HT1080 (cell line): ENCODE data around the gene GABRA4. TPM values are rescaled to one million over a fixed set of nuclear protein-coding genes. Genes with fewer than 3 reads are reported as not detected.

ENCODE experiments used
- DNase-seq: peaks from one replicate; pipeline ENCODE4 v3.0.0-alpha.2; 2015; ENCODE audit warnings: low read depth
- total RNA-seq: library from RNA; depleted of rRNA; stranded (reverse); fragments of >200 nt; shearing (Covaris generic); gene quantifications from 2 replicates; pipeline ENCODE4 v1.2.3, GENCODE V29; 2014

The GABRA4 gene
- total RNA-seq, 1 experiment from 2014 or later, result 0.11 TPM

- no peak for DNase-seq
Observed at GRCh38 chr4:46979726-46980125, 13.7 kb downstream of the GABRA4 start.

GRCh38 chr4:46979283-46979682 is 14.1 kb downstream of the GABRA4 start:
- no peak for DNase-seq

- no peak for DNase-seq
Observed at GRCh38 chr4:46977245-46977644, 16.1 kb downstream of the GABRA4 start.

DNA sequence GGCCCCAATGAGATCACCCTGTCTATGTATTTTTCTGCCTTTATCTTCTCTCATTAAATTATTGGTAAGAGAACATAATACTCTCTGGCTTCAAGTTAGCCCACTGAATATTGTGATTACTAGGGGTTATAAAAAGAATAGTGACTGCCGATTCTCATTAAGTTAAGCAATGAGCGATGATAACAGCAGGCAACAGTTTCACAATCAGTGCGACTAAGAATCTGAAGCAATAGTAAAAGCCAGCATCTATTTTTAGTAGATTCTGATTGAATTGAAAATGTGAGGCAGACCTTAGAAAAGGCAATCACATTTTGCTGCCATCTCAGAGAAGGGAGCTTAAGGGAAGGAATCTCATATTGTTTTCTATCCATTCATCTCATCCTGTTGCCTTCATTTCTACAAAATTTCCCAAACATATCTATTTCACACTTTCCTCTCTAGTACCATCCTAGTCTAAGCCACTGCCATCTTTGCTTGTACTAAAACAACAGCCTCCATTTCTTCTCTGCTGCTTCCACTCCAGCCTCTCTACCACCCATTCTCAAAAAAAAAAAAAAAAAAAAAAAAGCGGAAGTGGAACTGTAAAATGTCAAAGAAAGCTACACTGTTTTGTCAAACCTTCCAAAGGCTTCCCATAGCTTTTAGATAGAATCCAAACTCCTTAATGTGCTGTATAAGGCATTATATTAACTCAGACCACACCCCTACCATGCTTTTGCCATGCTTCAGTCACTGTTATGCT is 17.4 kb downstream of the GABRA4 start:
- DNase-seq, result no peak

GRCh38 chr4:46974891-46975543 is 18.4 kb downstream of the GABRA4 start:
- no peak for DNase-seq

GRCh38 chr4:46968847-46969246 is 24.5 kb downstream of the GABRA4 start:
- no peak for DNase-seq

- DNase-seq, result no peak
Observed at GRCh38 chr4:46967631-46968030, 25.8 kb downstream of the GABRA4 start.

- peak; percentile 46 for DNase-seq
Observed at GRCh38 chr4:46958742-46959488, 34.5 kb downstream of the GABRA4 start.

DNA sequence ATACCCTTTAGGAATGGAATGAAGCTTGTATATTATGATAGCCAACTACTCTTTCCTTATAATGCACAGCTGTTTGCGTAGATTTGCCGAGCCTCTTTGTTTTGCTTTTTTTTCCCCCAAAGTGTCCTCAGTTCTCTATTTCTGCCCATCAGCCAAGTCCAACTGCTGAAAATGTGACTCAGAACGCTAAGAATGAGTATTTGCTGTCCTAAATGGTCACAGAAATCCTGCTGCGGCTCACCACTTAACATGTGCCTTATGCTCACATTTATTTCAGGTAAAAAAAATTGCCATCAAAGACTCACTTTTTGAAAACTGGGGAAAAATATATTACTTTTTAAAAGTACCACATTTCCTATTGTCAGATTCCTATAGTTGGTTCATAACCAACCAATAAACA is 36.9 kb downstream of the GABRA4 start:
- no peak for DNase-seq

DNA sequence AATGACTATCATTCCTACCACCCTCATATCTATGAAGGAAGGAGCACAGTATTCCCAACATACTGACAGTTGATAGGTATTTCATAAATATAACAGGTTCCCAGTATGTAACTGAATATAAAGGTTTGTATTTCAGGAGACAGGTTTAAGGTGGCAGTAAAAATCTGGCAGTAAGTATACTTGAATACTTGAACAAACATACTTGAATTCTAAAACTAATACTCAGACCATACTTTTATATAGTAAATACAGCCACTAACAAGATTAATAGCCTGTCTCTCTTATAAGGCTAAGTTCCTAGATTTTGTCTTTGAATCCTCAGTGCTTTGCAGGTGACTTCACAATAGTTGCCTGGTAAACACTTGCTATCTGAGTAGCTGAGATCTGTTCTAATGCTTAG is 37.8 kb downstream of the GABRA4 start:
- no peak for DNase-seq

GRCh38 chr4:46954643-46955042 is 38.7 kb downstream of the GABRA4 start:
- no peak for DNase-seq

GRCh38 chr4:46953564-46953963 is 39.8 kb downstream of the GABRA4 start:
- no peak for DNase-seq

DNA sequence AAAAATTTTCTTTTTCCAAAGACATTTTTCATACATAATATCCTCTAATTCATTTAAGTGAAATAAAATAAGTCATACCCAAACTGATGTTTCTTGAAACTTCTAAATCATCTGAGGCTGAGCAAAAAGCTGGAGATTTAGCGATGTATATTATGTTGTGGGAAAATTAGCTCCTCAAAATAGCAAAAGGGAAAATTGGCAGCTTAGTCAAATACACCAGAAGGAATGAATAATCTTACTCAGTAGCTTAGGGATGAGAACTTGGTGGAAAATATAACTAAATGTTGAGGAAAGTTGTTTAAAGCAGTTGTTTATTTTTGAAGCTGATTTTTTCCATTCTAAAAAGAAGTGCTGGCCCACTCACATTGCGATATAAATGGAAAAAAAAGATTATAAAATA is 40.9 kb downstream of the GABRA4 start:
- DNase-seq, result no peak

DNA sequence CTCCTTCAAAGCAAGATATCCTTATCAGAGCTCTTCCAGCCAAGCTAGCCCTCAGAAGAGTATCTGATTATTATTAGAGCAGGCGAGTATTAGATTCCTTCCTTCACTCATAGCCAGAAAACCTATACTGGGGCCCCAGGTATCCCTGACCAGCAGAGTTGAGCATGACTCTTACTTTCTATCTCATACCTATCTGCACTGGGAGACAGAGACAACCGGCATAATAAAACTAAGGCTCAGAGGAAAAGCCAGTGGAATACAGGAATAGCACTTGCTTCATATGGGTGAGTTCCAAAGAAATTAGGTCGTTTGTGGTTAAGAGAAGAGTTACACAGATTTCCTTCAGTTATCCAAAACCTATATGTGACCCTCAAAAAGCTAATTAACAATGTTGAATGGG is 42.6 kb downstream of the GABRA4 start:
- DNase-seq, result no peak

DNA sequence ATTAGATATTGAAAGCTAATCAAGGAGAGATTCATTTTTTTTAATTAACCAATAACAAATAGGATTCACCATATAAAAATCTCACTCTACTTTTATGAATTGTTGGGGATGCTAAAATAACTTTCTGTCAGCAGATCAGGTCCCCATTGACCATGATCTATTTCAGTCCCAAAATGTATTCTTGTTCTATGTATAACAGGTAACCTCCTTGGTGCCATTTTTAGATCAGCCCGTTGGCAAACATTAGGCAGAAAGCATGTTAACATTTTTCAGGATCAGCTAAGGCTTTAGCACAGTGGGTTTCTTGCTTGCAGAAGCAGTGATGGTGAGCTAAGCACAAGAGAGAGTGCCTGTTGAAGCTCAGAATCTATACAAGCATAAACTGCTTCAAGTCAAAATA is 43.6 kb downstream of the GABRA4 start:
- no peak for DNase-seq

DNA sequence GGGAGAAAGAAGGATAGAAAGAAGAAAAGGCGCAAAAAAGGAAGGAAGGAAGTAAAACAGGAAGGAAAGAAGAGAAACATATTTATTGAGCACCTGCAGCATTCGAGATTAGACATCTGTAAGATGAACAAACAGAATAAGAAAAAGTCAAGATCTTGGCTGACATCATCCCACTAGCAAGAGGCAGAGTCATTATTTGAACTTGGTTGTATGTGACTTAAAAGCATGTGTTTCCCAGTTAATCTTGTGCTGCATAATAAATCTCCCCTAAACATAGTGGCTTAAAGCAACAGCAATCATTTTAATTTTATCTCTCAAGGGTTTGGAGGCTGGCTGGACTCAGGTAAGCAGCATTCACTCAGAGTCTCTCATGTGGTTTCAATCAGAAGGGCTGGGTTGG is 45.8 kb downstream of the GABRA4 start:
- no peak for DNase-seq

- peak; percentile 39 for DNase-seq
Observed at GRCh38 chr4:46946919-46947536, 46.4 kb downstream of the GABRA4 start.

DNA sequence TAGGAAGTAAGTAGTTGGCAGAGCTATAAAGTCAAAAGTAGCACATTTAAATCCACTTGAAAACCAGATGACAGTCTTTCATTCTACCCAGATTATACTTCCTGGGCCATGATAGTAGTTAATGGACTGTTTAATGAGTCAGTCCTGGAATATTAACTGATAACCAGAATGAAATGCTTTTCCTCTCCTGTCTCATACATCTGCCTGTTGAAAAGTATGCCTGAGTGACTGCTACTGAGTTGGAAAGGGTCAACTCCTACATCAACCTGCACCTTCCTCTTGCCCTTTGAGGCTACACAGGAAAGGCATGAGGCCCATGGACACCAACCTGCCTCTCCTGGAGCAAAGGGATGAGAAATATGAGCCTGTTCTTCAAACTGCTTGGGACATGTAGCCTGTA is 48.3 kb downstream of the GABRA4 start:
- no peak for DNase-seq

DNA sequence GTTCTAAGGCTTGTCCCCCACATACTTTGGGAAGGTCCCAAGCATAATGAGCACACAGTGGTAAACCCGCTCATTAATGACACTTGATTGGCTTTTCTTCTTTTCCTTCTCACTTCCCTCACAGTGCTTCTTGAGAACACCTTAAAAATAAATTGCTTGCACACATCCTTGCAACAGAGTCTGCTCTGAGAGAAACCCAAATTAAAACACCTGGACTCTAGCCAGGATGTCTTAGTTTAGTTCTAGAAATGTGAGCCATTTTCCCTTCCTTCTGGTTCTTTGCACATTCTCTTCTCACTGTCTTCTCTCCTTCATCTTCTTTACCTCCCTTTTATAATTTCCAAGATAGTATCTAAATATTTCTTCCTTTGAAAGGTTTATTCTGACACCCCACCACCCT is 49.0 kb downstream of the GABRA4 start:
- DNase-seq, result no peak

GRCh38 chr4:46937493-46937892 is 55.9 kb downstream of the GABRA4 start:
- peak; percentile 17 for DNase-seq

- no peak for DNase-seq
Observed at GRCh38 chr4:46934726-46935125, 58.7 kb downstream of the GABRA4 start.

DNA sequence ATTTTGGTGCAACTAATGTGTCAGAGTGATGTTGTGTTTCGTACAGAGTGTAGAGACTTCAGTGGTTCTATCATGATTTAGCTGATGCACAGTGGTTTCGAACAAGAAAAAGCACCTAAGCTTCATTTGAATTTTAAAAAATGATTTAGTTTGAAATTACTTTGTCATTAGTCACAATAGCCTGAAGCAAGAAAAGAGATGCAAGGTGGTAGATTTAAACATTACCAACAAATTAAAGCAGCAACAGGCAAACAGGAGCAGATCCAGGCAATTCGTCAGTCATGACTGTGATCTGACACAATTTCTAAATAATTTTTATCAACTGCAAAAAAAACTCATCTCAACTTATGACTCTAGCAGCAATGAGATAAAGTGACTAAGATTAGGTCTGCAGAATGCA is 59.7 kb downstream of the GABRA4 start:
- DNase-seq, result peak; percentile 7
